Activated CD4-positive, alpha-beta T cell treated with anti-CD3 and anti-CD28 coated beads for 24 hours (primary cell): ENCODE measurements around the gene ZNF831.
A peak's percentile ranks its signal among the peaks of the same experiment; 100 is the strongest.

ENCODE experiments used
- DNase-seq, 2 donors: peaks; one replicate each; pipeline ENCODE4 v3.0.0-alpha.2; 2020; ENCODE audit warnings: low read depth in 2 of 2

Gene ZNF831

GRCh38 chr20:59179988-59180387, 16.4 kb downstream of the ZNF831 start:
- no peak for DNase-seq

- DNase-seq = no peak
Observed at GRCh38 chr20:59181936-59182335, 18.3 kb downstream of the ZNF831 start.

- DNase-seq = no peak
Observed at GRCh38 chr20:59182401-59183044, 18.9 kb downstream of the ZNF831 start.

DNA sequence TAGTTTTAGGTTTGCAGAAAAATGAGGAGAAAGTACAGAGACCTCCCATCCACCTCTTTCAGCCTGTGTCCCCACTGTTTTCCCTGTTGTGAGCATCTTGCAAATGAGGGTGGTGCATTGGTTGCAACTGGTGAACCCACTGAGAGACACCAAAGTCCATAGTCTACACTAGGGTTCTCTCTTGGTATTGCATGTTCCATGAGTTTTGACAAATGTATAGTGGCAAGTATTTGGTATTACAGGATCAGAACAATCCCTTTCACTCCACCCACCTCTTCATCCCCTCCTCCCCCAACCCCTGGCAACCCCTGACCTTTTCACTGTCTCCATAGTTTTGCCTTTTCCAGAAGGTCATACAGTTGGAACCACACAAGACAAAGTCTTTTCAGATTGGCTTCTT, 20.1 kb downstream of the ZNF831 start:
- no peak for DNase-seq

DNA sequence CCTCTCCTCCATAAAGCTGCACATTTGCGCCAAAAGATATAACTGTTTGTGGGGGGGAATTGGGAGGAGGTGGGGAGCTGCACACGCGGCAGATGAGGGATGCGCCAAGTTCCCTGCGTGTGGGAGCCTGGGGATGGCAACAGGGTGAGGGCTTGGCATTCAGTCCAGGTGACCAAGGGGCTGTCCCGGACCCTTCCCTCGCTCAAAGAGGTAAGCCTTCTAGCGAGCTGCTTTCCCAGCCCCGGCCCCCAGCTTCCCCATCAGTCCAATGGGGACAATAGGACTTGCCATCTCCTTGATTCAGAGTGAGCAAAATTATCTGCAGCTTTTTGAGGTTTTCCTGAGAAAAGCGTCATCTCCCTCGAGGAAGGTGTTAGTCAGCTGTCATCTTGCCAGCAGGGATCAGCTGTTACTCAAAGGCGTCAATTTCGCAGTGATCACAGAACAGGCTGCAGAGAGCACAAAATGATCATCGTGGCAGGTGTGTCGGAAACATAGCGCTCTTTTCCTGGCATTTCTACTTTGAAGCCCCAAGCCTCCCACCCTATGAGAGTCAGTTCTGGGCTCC, 21.3 kb downstream of the ZNF831 start:
- no peak for DNase-seq

GRCh38 chr20:59185809-59186208, 22.2 kb downstream of the ZNF831 start:
- no peak for DNase-seq

GRCh38 chr20:59190466-59190865, 26.8 kb downstream of the ZNF831 start:
- no peak for DNase-seq

DNA sequence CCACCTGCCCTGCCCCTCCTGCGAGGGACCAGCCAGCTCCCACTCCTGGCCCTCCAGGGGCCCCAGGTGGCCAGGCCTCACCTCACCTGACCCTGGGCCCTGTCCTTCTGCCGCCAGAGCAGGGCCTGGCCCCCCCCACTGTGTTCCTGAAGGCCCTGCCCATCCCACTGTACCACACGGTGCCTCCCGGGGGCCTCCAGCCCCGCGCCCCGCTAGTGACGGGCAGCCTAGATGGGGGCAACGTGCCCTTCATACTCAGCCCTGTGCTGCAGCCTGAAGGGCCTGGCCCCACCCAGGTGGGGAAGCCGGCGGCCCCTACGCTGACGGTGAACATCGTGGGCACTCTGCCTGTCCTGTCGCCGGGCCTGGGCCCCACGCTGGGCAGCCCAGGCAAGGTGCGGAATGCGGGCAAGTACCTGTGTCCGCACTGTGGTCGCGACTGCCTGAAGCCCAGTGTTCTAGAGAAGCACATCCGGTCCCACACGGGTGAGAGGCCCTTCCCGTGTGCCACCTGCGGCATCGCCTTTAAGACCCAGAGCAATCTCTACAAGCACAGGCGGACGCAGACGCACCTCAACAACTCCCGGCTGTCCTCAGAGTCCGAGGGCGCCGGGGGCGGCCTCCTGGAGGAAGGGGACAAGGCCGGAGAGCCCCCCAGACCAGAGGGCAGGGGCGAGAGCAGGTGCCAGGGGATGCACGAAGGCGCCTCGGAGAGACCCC, 27.6 kb downstream of the ZNF831 start:
- no peak for DNase-seq

DNA sequence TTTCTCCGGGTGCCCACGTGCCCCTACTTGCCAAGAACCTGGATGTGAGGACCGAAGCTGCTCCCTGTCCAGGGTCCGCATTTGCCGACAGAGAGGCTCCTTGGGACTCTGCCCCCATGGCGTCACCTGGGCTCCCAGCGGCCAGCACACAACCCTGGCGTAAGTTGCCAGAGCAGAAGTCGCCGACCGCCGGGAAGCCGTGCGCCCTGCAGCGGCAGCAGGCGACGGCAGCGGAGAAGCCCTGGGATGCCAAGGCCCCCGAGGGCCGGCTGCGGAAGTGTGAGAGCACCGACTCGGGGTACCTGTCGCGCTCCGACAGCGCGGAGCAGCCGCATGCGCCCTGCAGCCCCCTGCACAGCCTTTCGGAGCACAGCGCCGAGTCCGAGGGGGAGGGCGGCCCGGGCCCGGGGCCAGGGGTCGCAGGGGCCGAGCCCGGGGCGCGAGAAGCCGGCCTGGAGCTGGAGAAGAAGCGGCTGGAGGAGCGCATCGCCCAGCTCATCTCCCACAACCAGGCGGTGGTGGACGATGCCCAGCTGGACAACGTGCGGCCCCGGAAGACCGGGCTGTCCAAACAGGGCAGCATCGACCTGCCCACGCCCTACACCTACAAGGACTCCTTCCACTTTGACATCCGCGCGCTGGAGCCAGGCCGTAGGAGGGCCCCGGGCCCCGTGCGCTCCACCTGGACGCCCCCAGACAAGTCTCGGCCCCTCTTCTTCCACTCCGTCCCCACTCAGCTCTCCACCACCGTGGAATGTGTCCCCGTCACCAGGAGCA, 28.3 kb downstream of the ZNF831 start:
- DNase-seq = no peak

DNA sequence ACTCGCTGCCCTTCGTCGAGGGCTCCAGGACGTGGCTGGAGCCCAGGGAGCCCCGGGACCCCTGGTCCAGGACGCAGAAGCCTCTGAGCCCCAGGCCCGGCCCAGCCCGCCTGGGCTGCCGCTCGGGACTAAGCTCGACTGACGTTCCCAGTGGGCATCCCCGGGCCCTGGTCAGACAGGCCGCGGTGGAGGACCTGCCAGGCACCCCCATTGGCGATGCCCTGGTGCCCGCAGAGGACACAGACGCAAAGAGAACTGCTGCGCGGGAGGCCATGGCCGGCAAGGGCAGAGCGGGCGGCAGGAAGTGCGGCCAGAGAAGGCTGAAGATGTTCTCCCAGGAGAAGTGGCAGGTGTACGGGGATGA, 28.9 kb downstream of the ZNF831 start:
- no peak for DNase-seq

DNA sequence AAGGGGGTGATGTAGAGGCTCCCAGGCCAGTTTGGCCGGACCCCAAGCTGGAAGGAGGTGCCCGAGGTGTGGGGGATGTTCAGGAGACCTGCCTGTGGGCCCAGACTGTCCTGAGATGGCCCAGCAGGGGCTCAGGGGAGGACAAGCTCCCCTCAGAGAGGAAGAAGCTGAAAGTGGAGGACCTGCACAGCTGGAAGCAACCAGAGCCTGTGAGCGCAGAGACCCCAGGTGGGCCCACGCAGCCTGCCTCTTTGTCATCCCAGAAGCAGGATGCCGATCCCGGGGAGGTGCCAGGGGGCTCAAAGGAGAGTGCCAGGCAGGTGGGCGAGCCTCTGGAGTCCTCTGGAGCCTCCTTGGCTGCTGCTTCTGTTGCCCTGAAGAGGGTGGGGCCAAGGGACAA, 29.7 kb downstream of the ZNF831 start:
- DNase-seq = no peak

DNA sequence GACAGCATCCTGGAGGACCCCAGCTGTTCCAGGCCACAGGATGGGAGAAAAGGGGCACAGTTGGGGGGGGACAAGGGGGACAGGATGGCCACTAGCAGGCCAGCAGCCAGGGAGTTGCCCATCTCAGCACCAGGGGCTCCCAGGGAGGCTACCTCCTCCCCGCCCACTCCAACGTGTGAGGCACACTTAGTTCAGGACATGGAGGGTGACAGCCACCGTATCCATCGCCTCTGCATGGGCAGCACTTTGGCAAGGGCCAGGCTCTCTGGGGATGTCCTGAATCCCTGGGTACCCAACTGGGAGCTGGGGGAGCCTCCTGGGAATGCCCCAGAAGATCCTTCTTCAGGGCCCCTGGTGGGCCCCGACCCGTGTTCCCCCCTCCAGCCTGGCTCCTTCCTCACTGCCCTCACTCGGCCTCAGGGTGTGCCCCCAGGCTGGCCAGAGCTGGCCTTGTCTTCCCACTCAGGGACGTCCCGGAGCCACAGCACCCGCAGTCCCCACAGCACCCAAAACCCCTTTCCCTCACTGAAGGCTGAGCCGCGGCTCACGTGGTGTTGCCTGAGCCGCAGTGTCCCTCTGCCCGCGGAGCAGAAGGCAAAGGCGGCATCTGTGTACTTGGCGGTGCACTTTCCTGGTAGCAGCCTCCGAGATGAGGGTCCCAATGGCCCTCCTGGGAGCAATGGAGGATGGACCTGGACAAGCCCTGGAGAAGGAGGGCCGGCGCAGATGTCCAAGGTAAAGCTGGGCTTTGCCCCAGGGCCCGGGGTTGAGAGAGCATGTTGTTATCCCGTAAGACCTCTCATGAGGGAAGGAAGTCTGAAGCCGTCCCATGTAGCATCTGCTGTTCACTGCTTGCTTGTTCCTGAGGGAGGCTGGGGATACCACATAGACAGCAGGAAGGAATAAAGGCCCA, 30.7 kb downstream of the ZNF831 start:
- no peak for DNase-seq

DNA sequence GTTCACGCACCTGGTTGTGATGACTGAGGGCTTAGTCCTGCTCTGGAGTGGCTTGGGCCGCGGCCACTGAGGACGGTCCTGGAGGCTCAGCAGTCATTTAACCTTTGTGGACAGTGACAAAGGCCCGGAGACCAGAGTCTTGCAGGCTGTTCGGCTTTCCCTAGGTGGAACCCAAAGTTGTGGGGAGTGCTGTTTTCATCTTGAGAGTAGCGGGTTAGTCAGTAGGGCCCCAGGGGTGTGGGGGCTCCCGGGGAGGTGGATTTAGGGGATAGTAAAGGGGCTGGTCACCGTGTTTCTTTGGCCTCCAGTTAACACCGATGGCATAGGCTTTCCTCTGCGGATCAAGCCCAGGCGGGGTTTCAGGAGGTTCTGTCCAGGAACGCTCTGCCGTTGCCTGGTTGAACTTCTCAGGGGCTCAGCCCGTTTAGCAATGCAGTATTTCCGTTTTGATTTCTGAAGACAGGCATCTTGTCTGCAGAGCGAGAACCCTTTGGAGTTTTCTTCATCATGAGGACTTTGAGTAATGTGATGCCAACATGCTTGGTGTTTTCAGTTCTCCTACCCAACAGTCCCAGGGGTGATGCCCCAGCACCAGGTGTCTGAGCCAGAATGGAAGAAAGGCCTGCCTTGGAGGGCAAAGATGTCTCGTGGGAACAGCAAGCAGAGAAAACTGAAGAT, 31.8 kb downstream of the ZNF831 start:
- no peak for DNase-seq

GRCh38 chr20:59204165-59204894, 40.7 kb downstream of the ZNF831 start:
- no peak for DNase-seq

DNA sequence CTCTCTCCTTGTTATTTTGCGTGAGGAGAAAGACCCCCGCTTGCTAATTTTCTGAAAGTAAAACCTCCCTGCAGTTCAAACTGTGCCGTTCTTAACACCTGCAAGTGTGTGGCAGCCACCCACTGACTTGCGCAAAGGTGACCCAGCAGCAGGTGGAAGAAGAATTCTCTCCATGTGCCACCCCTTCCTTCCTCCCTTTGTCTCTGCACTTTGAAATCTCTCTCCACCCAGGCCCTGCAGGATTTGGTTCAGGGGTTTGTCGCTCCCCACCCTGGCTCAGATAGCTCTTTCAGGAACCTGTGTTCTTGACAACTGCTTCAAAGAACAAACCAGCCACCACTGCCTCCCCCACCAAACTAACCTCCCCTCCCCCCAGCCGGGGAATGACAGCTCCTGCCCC, 41.4 kb downstream of the ZNF831 start:
- DNase-seq = no peak

DNA sequence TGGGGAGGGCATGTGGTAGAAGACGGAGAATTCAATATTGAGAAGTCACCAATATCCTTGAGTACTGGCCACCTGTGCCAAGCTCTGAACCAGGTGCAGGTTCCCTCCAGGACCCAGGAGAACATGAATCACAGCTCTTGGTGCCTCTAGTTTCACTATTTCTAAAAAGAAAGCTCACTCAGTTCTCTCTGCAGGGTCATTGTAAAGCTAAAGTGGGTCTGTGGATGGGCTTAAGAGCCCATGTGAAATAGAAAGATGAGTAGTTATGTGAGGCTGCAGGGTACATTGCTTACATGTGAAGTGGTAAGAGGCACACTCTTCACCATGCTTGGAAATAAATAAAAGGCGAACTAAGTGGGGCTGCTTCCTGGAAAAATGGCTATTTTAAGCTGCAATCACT, 43.6 kb downstream of the ZNF831 start:
- DNase-seq = no peak

DNA sequence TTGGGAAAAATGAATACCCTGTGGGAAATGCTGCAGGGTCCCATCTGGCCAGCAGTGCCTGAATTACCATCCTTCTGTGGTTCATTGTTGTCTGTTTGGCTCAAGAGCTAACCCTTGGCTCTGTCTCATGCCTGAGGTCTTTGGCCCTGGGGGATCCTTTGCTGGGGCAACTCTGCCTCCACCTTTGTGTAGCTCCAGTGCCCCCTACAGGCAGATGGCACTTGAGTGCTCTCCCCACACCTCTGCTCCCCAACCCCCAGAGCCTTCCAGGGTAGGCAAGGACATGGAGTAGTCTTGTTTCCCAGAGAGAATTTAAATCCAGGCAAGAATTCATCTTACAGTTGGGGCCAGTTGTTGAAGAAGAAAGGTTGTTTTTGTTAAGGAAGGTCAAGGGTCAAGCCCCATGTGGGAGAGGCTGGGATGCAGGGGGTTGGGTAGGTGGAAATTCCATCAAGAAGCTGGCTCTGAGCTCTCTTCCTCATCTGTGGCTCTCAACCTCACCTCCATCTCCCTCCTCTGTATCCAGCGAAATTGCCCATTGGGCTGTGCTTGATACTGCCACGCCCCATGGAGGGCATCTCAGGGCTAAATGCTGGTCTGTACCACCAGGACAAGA, 44.2 kb downstream of the ZNF831 start:
- DNase-seq = peak; percentile 74 to 82

DNA sequence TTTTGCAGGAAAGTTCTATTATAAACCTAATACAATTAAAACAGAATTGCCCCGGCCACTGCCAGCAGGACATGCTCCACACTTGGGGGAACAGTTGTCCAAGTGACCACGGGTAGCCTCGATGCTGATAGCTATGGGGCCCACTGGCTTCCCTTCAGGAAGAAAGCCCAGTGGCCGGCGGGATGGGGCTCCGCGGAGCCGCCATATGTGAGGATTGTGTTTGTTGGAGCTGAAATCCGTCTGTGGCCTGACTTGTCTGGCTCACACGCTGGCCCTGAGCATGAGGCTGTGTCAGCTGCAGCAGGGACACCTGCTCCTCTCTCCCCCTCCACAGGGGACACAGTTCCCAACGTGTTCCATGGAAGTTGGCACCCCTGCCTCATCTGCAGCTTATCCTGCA, 46.6 kb downstream of the ZNF831 start:
- no peak for DNase-seq

DNA sequence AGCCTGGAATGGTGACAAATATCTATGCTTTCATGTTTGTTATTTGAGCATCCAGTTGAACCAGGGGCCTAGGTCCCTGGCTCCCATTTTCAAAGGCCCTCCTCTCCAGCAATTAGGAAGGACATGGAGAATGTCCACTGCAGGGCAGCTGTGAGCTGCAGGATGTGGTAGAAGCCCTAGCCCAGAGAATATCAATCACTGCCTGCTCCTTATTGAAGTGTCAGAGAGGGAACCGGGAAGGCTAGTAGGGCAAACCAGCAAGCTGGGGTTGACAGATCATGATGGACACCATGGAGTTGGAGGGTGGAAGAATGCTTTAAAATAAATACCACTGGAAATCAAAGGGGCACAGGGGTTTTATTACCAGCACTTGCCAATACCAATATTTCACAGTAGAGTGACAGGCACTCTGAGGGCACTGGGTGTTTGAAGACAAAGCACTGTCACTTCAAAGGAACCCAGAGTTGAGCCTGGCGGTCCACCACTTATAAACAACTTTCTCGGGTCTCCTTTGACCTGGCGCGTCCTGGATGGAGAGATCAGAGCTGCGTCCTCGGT, 47.7 kb downstream of the ZNF831 start:
- DNase-seq = no peak

- no peak for DNase-seq
Observed at GRCh38 chr20:59214073-59214472, 50.5 kb downstream of the ZNF831 start.
